ENCODE results near the gene PRKCI. TPM values are rescaled to one million over a fixed set of nuclear protein-coding genes. Genes with fewer than 3 reads are reported as not detected.

Gene PRKCI
- total and polyA plus RNA-seq, 2 of the 4 experiments (the other 2 are of a cell fraction), result 28.7 to 53.4 TPM

DNA sequence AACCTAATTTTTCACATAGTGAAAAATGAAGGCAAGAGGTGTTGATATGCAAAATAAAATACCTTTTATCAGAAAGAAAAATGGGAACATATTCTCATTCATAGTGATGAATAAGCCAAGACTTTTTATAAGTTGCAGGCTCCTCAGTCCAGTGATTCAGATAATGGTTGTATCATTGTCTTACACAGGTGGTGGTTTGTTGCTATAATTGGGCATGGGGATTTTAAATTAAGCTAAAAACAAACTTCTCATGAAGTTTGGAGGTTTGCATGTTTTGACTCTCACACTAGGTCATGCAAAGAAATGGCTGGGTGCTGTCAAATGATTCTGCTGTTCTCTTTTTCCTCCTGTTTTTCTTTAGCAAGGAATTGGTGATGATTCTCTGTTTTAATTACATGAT lies 74.5 kb downstream of the PRKCI start:
- POLR2A ChIA-PET (ENCODE audit: unreplicated experiment), result no interaction called here
- CTCF ChIA-PET, result no interaction called here
- H3K18ac ChIP-seq (ENCODE audit: low read depth, low read length), result no peak overlapping the region
- no peak overlapping the region for H3K4me2 ChIP-seq (ENCODE audit: low read depth, low read length)
- peaks cover 0 to 3% of the 10 kb centered on the region in 2 experiments; a peak in 1 of 4 replicates for H3K79me1 ChIP-seq (ENCODE audit: low read depth in 1 of 2, low read length in 2 of 2)
- no peaks in the 10 kb centered on the region for H3K4me1 ChIP-seq (ENCODE audit: control insufficient read depth, insufficient read depth, low read length)
- no peak overlapping the region for H4K5ac ChIP-seq (ENCODE audit: low read depth, low read length)
- H3K23ac ChIP-seq (ENCODE audit: low read depth, low read length), result no peak overlapping the region
- H2AFZ ChIP-seq (replicated peaks; ENCODE audit: low read length, poor library complexity), result no peak overlapping the region
- H2AK9ac ChIP-seq (replicated peaks; ENCODE audit: low read depth, low read length, poor library complexity), result no peak overlapping the region
- no TSS peak for BruUV-seq (replicated peaks)
- no peak overlapping the region for H2BK15ac ChIP-seq (ENCODE audit: low read depth, low read length)
- intact Hi-C loops (cut with micrococcal nuclease), result no loop called here
- H3K56ac ChIP-seq (ENCODE audit: extremely low read depth, insufficient read depth, low read length), result no peak overlapping the region
- no peak overlapping the region for H2AK5ac ChIP-seq (ENCODE audit: low read depth, low read length)
- no peaks in the 10 kb centered on the region for H3K27me3 ChIP-seq (ENCODE audit: control insufficient read depth, insufficient read depth, low read length)
- DNase-seq, result no peak
- no peaks in the 10 kb centered on the region for H4K20me1 ChIP-seq (ENCODE audit: insufficient read depth, low read length)
- no peak overlapping the region for H3K27ac ChIP-seq (ENCODE audit: insufficient read depth, low read length)
- in situ Hi-C loops (cut with MboI; ENCODE audit: low sequenced_read_pairs), result no loop called here
- dilution Hi-C loops (cut with HindIII; ENCODE audit: low sequenced_read_pairs, unreplicated experiment), result no loop called here
- no peak overlapping the region for H2BK120ac ChIP-seq (ENCODE audit: low read depth, low read length)
- H2BK5ac ChIP-seq (ENCODE audit: low read depth, low read length, poor library complexity, severe bottlenecking), result no peak overlapping the region
- no peak overlapping the region for H3K14ac ChIP-seq (replicated peaks; ENCODE audit: low read depth, low read length)
- H3K9ac ChIP-seq (ENCODE audit: low read depth, low read length), result no peak overlapping the region
- H2BK20ac ChIP-seq (ENCODE audit: low read depth, low read length), result no peak overlapping the region
- no peaks in the 10 kb centered on the region for H3K9me3 ChIP-seq (ENCODE audit: control insufficient read depth, insufficient read depth, low read length)
- no peak overlapping the region for H4K8ac ChIP-seq (ENCODE audit: low read depth in 2 of 2, low read length in 2 of 2)
- H3K4ac ChIP-seq (ENCODE audit: low read depth, low read length), result no peak overlapping the region
- TF ChIP-seq POLR2A (IDR thresholded peaks at IDR 0.05; ENCODE audit: low read depth, low read length), result no peak
- TF ChIP-seq BHLHE40 (IDR thresholded peaks at IDR 0.05; ENCODE audit: low read depth, low read length), result no peak
- TF ChIP-seq, protein P1, sequence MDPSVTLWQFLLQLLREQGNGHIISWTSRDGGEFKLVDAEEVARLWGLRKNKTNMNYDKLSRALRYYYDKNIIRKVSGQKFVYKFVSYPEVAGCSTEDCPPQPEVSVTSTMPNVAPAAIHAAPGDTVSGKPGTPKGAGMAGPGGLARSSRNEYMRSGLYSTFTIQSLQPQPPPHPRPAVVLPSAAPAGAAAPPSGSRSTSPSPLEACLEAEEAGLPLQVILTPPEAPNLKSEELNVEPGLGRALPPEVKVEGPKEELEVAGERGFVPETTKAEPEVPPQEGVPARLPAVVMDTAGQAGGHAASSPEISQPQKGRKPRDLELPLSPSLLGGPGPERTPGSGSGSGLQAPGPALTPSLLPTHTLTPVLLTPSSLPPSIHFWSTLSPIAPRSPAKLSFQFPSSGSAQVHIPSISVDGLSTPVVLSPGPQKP (IDR thresholded peaks at IDR 0.05; ENCODE audit: borderline replicate concordance, low read depth, low read length), result no peak
- TF ChIP-seq NFE2L2 (IDR thresholded peaks at IDR 0.05; ENCODE audit: low read depth, low read length), result no peak
- no peak for TF ChIP-seq RCOR1 (IDR thresholded peaks at IDR 0.05; ENCODE audit: insufficient replicate concordance, low read length)
- TF ChIP-seq MAFK (IDR thresholded peaks at IDR 0.05; ENCODE audit: low read depth, low read length), result no peak
- TF ChIP-seq CHD1 (IDR thresholded peaks at IDR 0.05; ENCODE audit: low read depth, low read length), result no peak
- TF ChIP-seq FOS (IDR thresholded peaks at IDR 0.05; ENCODE audit: low read depth, low read length), result no peak
- no peak for TF ChIP-seq MXI1 (IDR thresholded peaks at IDR 0.05; ENCODE audit: borderline replicate concordance, low read depth, low read length)
- no peak for TF ChIP-seq RFX5 (IDR thresholded peaks at IDR 0.05; ENCODE audit: low read depth, low read length)
- H4K91ac ChIP-seq (ENCODE audit: insufficient read depth, low read depth, low read length), result no peak overlapping the region
- H3K9me1 ChIP-seq (ENCODE audit: insufficient read depth, low read length), result no peaks in the 10 kb centered on the region; the same call in 1 of the 2 replicates
- ATAC-seq (ENCODE audit: low read depth), result no peak
- peaks cover 46% of the 10 kb centered on the region for H3K36me3 ChIP-seq (ENCODE audit: control insufficient read depth, insufficient read depth, low read length)
- no peak overlapping the region for H3K4me3 ChIP-seq (ENCODE audit: insufficient read depth, low read depth, low read length)
